Small intestine (tissue), 7 donors: ENCODE results near the gene SERPINB3. TPM values are rescaled to one million over a fixed set of nuclear protein-coding genes. Genes with fewer than 3 reads are reported as not detected.
"Not testable (repeated sequence)": the region's sequence is repeated elsewhere in the genome, so short reads cannot be mapped to it uniquely, and the experiment has no call there.

ENCODE experiments used
- DNase-seq, 2 donors: peaks; one replicate each; pipeline versions ENCODE4 v3.0.0 to v3.0.0-alpha.2; 2013
- FAIRE-seq: peaks from 2 replicates; lab custom pipeline; 2012; peaks lifted over from hg19 to GRCh38; lab: Jason Lieb, UNC
- H3K27ac ChIP-seq, 3 donors: one replicate each; pipeline ENCODE4 v1.5.1; 2013; ENCODE audit warnings: low read length in 2 of 3, mild to moderate bottlenecking in 2 of 3, control low read depth in 1 of 3, inconsistent platforms in 1 of 3, low read depth in 1 of 3, moderate library complexity in 1 of 3
- H3K27me3 ChIP-seq, 3 donors: one replicate each; pipeline ENCODE4 v1.6.1; 2013; ENCODE audit warnings: low read length in 3 of 3, inconsistent platforms in 1 of 3; ENCODE audit not compliant: control insufficient read depth in 3 of 3, insufficient read depth in 3 of 3
- H3K36me3 ChIP-seq, 3 donors: one replicate each; pipeline ENCODE4 v1.6.1; 2013; ENCODE audit warnings: low read length in 3 of 3, inconsistent platforms in 1 of 3, low read depth in 1 of 3, mild to moderate bottlenecking in 1 of 3, moderate library complexity in 1 of 3; ENCODE audit not compliant: control insufficient read depth in 3 of 3, insufficient read depth in 2 of 3
- H3K4me1 ChIP-seq, 3 donors: one replicate each; pipeline ENCODE4 v1.6.1; 2013; ENCODE audit warnings: low read length in 2 of 3, inconsistent platforms in 1 of 3, low read depth in 1 of 3, mild to moderate bottlenecking in 1 of 3, moderate library complexity in 1 of 3; ENCODE audit not compliant: control insufficient read depth in 3 of 3, insufficient read depth in 2 of 3
- H3K4me3 ChIP-seq, 3 donors: one replicate each; pipeline ENCODE4 v1.5.1; 2013; ENCODE audit warnings: low read length in 3 of 3, control low read depth in 1 of 3, inconsistent platforms in 1 of 3, low read depth in 1 of 3, mild to moderate bottlenecking in 1 of 3, moderate library complexity in 1 of 3
- H3K9me3 ChIP-seq, 2 donors: one replicate each; pipeline ENCODE4 v1.6.1; 2013; ENCODE audit warnings: low read depth in 1 of 2, low read length in 1 of 2; ENCODE audit not compliant: control insufficient read depth in 2 of 2, insufficient read depth in 1 of 2
- WGBS, 3 donors: extraction: QIAGEN DNeasy Blood & Tissue Kit; methylation state at CpG; one replicate each; pipeline ENCODE4 v1.1.7; 2013; 5-methylcytosine and 5-hydroxymethylcytosine counted together
- polyA plus RNA-seq, 4 donors: library from polyadenylated mRNA; stranded (reverse) in 3 of 4; unstranded in 1 of 4; fragments of 200-250 nt in 3 of 4; fragments of 120-200 nt in 1 of 4; gene quantifications; one replicate each; pipeline versions ENCODE4 v1.2.1 to v1.2.3, GENCODE V29; 2013
- donor health status: healthy with polysubstance abuse.
- donor health status: control.
- donor health status: control.
- donor health status: Bipolar disorder and iron deficiency.
- donor health status: healthy.

Gene SERPINB3
- polyA plus RNA-seq, 4 donors, result 0.06 to 0.81 TPM; not detected in 2

- H3K36me3 ChIP-seq, FAIRE-seq, DNase-seq, H3K27me3 ChIP-seq, H3K4me1 ChIP-seq, H3K27ac ChIP-seq, H3K9me3 ChIP-seq, H3K4me3 ChIP-seq: not testable (repeated sequence)
- 89 to 93% (median 90%) methylated on average over 4 of the region's 4 CpGs for WGBS, 3 donors
These were observed 18.9 kb downstream of the SERPINB3 start for GRCh38 chr18:63642668-63643356.

- not testable (repeated sequence) for H3K9me3 ChIP-seq, H3K27me3 ChIP-seq, DNase-seq, H3K4me1 ChIP-seq, H3K27ac ChIP-seq, H3K4me3 ChIP-seq, H3K36me3 ChIP-seq, FAIRE-seq
- WGBS, 3 donors, result 80 to 89% (median 86%) methylated on average over 4 of the region's 4 CpGs
These were observed 20.5 kb downstream of the SERPINB3 start for GRCh38 chr18:63641157-63641680.

DNA sequence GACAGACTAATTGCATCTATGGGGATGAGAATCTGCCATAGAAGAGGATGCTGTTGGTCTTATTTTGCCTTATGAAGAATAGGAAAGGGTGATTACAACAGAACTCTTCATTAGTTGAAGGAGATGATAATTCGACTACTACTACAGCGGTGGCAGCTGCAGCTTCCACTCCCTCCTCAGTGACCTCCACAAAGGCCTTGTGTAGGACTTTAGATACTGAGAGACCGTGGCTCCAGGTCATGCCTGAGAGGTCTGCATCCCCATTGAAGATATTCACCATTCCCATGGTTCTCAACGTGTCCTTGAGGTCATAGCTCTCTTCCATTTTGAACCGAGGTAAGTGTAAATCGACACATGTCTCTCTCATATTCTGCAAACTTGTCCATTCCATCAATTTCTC, 24.0 kb downstream of the SERPINB3 start:
- FAIRE-seq, result no peak
- WGBS, 3 donors, result 76 to 88% (median 79%) methylated on average over 6 of the region's 6 CpGs

GRCh38 chr18:63627819-63628218, 33.9 kb downstream of the SERPINB3 start:
- no peaks in the 10 kb centered on the region for H3K27me3 ChIP-seq
- H3K27ac ChIP-seq, result no peak overlapping the region
- FAIRE-seq, result peak; percentile 36
- H3K4me1 ChIP-seq, result no peaks in the 10 kb centered on the region
- no peak overlapping the region for H3K4me3 ChIP-seq
- H3K36me3 ChIP-seq, result no peaks in the 10 kb centered on the region
- peaks cover 0 to 34% of the 10 kb centered on the region in 2 donors for H3K9me3 ChIP-seq
- DNase-seq, result no peak

More for the DNA sequence above, 24.0 kb downstream of the SERPINB3 start:
- Histone ChIP-seq H3K27ac (no peak overlapping the region), H3K9me3 (no peaks in the 10 kb centered on the region), H3K4me1 (no peaks in the 10 kb centered on the region), H3K27me3 (no peaks in the 10 kb centered on the region), H3K4me3 (no peak overlapping the region), H3K36me3 (no peaks in the 10 kb centered on the region)
- DNase-seq, result no peak

DNA sequence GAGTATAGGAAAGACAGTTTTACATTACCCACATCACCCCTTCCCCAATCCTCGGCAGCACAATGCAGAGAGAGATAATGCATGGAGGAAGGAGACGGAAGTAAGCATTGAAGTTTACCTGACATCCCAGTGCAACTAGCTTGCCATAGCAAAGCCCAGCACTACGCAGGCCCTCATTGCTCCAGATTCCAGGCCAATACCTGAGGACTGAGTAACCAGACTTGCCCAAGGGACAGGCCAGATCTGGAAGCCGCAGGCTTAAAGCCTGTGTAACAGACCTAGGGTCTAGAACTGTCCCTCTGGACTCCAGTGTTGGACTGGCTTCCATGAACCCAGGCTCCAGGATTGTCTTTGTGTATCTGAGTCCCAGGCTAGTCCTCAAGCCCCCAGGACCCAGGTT, 35.3 kb downstream of the SERPINB3 start:
- Histone ChIP-seq H3K27me3 (no peaks in the 10 kb centered on the region), H3K36me3 (no peaks in the 10 kb centered on the region), H3K4me1 (no peaks in the 10 kb centered on the region), H3K9me3 (peaks cover 0 to 37% of the 10 kb centered on the region in 2 donors), H3K4me3 (no peak overlapping the region), H3K27ac (no peak overlapping the region)
- DNase-seq (no peak), FAIRE-seq (no peak)
- 71 to 76% (median 71%) methylated on average over 4 of the region's 4 CpGs for WGBS, 3 donors

- no peak for DNase-seq
- peaks cover 0 to 37% of the 10 kb centered on the region in 2 donors for H3K9me3 ChIP-seq
- H3K27me3 ChIP-seq, result no peaks in the 10 kb centered on the region
- 82 to 92% (median 89%) methylated on average over 3 of the region's 3 CpGs for WGBS, 3 donors
- H3K4me3 ChIP-seq, result no peak overlapping the region
- no peak overlapping the region for H3K27ac ChIP-seq
- FAIRE-seq, result no peak
- H3K36me3 ChIP-seq, result no peaks in the 10 kb centered on the region
- H3K4me1 ChIP-seq, result no peaks in the 10 kb centered on the region
These were observed 36.8 kb downstream of the SERPINB3 start for GRCh38 chr18:63624863-63625262.

GRCh38 chr18:63619661-63620060, 42.0 kb downstream of the SERPINB3 start:
- FAIRE-seq, result no peak
- WGBS, 3 donors, result 85 to 94% (median 87%) methylated on average over 3 of the region's 3 CpGs
- Histone ChIP-seq H3K27me3 (no peaks in the 10 kb centered on the region), H3K27ac (no peak overlapping the region), H3K9me3 (peaks cover 0 to 19% of the 10 kb centered on the region in 2 donors), H3K4me1 (no peaks in the 10 kb centered on the region), H3K4me3 (no peak overlapping the region), H3K36me3 (no peaks in the 10 kb centered on the region)
- DNase-seq, result no peak

GRCh38 chr18:63617915-63618234, 43.8 kb downstream of the SERPINB3 start:
- Histone ChIP-seq H3K27me3 (no peaks in the 10 kb centered on the region), H3K4me1 (no peaks in the 10 kb centered on the region), H3K27ac (no peak overlapping the region), H3K36me3 (no peaks in the 10 kb centered on the region), H3K4me3 (no peak overlapping the region), H3K9me3 (peaks cover 0 to 9% of the 10 kb centered on the region in 2 donors)
- 80 to 97% (median 85%) methylated on average over 2 of the region's 2 CpGs for whole genome bisulfite sequencing, 3 donors
- no peak for DNase-seq
- FAIRE-seq, result no peak
